Thyroid gland (tissue), 4 donors: Measurements from ENCODE around the gene HPS4. TPM values are rescaled to one million over a fixed set of nuclear protein-coding genes. Genes with fewer than 3 reads are reported as not detected.

Experiments used
- DNase-seq, 2 donors: peaks; one replicate each; pipeline ENCODE4 v3.0.0-alpha.2; 2019
- H3K27ac ChIP-seq, 3 donors: fragments of 200-600 bp; sonication (generic); 1 replicate in 2 of 3; 2 replicates in 1 of 3; pipeline ENCODE4 v1.5.1; 2016 to 2019; ENCODE audit warnings: mild to moderate bottlenecking in 1 of 3, moderate library complexity in 1 of 3
- H3K27me3 ChIP-seq: fragments of 200-600 bp; sonication (generic); one replicate; pipeline ENCODE4 v1.5.1; 2019
- H3K36me3 ChIP-seq, 2 donors: fragments of 200-600 bp; sonication (generic); one replicate each; pipeline ENCODE4 v1.5.1; 2016 to 2019
- H3K4me1 ChIP-seq, 2 donors: fragments of 200-600 bp; sonication (generic); one replicate each; pipeline ENCODE4 v1.5.1; 2017 to 2019
- H3K4me3 ChIP-seq, 3 donors: fragments of 200-600 bp; sonication (generic); replicated peaks in 1 of 3; 1 replicate in 2 of 3; 2 replicates in 1 of 3; pipeline ENCODE4 v1.5.1; 2016; ENCODE audit warnings: mild to moderate bottlenecking in 1 of 3
- H3K9me3 ChIP-seq: fragments of 200-600 bp; sonication (generic); one replicate; pipeline ENCODE4 v1.5.1; 2017
- CTCF ChIP-seq, 6 experiments: fragments of 200-600 bp in 3 of 6; fragments of 450-650 bp in 3 of 6; sonication (generic) in 3 of 6; IDR thresholded peaks; one replicate each; pipeline ENCODE4 v1.5.1; 2016 to 2019; ENCODE audit warnings: antibody characterized with exemption in 6 of 6, mild to moderate bottlenecking in 2 of 6, inconsistent platforms in 1 of 6, moderate library complexity in 1 of 6
- POLR2A ChIP-seq, 2 donors: fragments of 450-650 bp; IDR thresholded peaks; one replicate each; pipeline ENCODE4 v1.6.1; 2017; ENCODE audit warnings: antibody characterized with exemption in 2 of 2, mild to moderate bottlenecking in 2 of 2, moderate library complexity in 1 of 2
- WGBS, 2 donors: methylation state at CpG; one replicate each; pipeline ENCODE4 v1.1.5; 2017; 5-methylcytosine and 5-hydroxymethylcytosine counted together
- intact Hi-C: fragments of 100-400 bp; cut with DNase I; formaldehyde crosslinking; loops from one replicate; pipeline ENCODE4 v1.15.1; 2023
- total RNA-seq, 4 donors: library from RNA; depleted of rRNA; stranded (reverse); fragments of >200 nt; gene quantifications; one replicate each; pipeline ENCODE4 v1.2.3, GENCODE V29; 2016

The HPS4 gene
- total RNA-seq, 4 donors from 2014 or later = 27.4 to 51.8 (median 39.1) TPM

GRCh38 chr22:26418620-26419019, 65.0 kb downstream of the HPS4 start:
- 36 to 49% methylated on average over 3 of the region's 3 CpGs for WGBS, 2 donors
- DNase-seq = no peak
- intact Hi-C loops = no loop called here
- TF ChIP-seq CTCF (IDR thresholded peaks at IDR 0.05) = no peak
- TF ChIP-seq POLR2A (IDR thresholded peaks at IDR 0.05) = no peak
- H3K9me3 ChIP-seq = no peaks in the 10 kb centered on the region
- H3K4me1 ChIP-seq = peaks cover 0 to 5% of the 10 kb centered on the region in 2 donors
- H3K27me3 ChIP-seq = no peaks in the 10 kb centered on the region
- H3K4me3 ChIP-seq = no peak overlapping the region
- no peak overlapping the region for H3K27ac ChIP-seq
- H3K36me3 ChIP-seq = no peaks in the 10 kb centered on the region

- Histone ChIP-seq H3K27me3 (no peaks in the 10 kb centered on the region), H3K27ac (no peak overlapping the region), H3K36me3 (no peaks in the 10 kb centered on the region), H3K4me3 (no peak overlapping the region), H3K4me1 (peaks cover 0 to 5% of the 10 kb centered on the region in 2 donors), H3K9me3 (no peaks in the 10 kb centered on the region)
- 83 to 84% methylated on average over 3 of the region's 3 CpGs for WGBS, 2 donors
- TF ChIP-seq CTCF (IDR thresholded peaks at IDR 0.05) = no peak
- no peak for TF ChIP-seq POLR2A (IDR thresholded peaks at IDR 0.05)
- DNase-seq = no peak
- intact Hi-C loops = no loop called here
These were observed 66.2 kb downstream of the HPS4 start for GRCh38 chr22:26417406-26417805.

GRCh38 chr22:26416670-26417276, 66.8 kb downstream of the HPS4 start:
- H3K4me1 ChIP-seq = peaks cover 0 to 5% of the 10 kb centered on the region in 2 donors
- TF ChIP-seq POLR2A (IDR thresholded peaks at IDR 0.05) (no peak), CTCF (IDR thresholded peaks at IDR 0.05) (no peak)
- WGBS, 2 donors = 32 to 46% methylated on average over 9 of the region's 9 CpGs
- no peak overlapping the region for H3K27ac ChIP-seq
- no peaks in the 10 kb centered on the region for H3K27me3 ChIP-seq
- H3K36me3 ChIP-seq = no peaks in the 10 kb centered on the region
- intact Hi-C loops = no loop called here
- no peak overlapping the region for H3K4me3 ChIP-seq
- no peaks in the 10 kb centered on the region for H3K9me3 ChIP-seq
- DNase-seq = no peak

- intact Hi-C loops = no loop called here
- H3K36me3 ChIP-seq = no peaks in the 10 kb centered on the region
- no peak for DNase-seq
- WGBS, 2 donors = 59 to 64% methylated on average over 4 of the region's 4 CpGs
- TF ChIP-seq POLR2A (IDR thresholded peaks at IDR 0.05) = no peak
- TF ChIP-seq CTCF (IDR thresholded peaks at IDR 0.05) = no peak
- H3K9me3 ChIP-seq = no peaks in the 10 kb centered on the region
- no peaks in the 10 kb centered on the region for H3K27me3 ChIP-seq
- H3K4me3 ChIP-seq = no peak overlapping the region
- peaks cover 0 to 5% of the 10 kb centered on the region in 2 donors for H3K4me1 ChIP-seq
- H3K27ac ChIP-seq = no peak overlapping the region
These were observed 67.3 kb downstream of the HPS4 start for GRCh38 chr22:26416256-26416655.

GRCh38 chr22:26414347-26414746, 69.2 kb downstream of the HPS4 start:
- Histone ChIP-seq H3K27ac (no peak overlapping the region), H3K27me3 (no peaks in the 10 kb centered on the region), H3K36me3 (no peaks in the 10 kb centered on the region), H3K9me3 (no peaks in the 10 kb centered on the region), H3K4me3 (no peak overlapping the region), H3K4me1 (peaks cover 0 to 5% of the 10 kb centered on the region in 2 donors)
- 76 to 78% methylated on average over 4 of the region's 4 CpGs for WGBS, 2 donors
- DNase-seq = no peak
- TF ChIP-seq CTCF (IDR thresholded peaks at IDR 0.05) (no peak), POLR2A (IDR thresholded peaks at IDR 0.05) (no peak)
- intact Hi-C loops = no loop called here
